GM19035 (cell line): ENCODE results near the gene TBCCD1.
"Not testable (repeated sequence)": the region's sequence is repeated elsewhere in the genome, so short reads cannot be mapped to it uniquely, and the experiment has no call there.

Experiments used
- ATAC-seq: cut with Tn5 transposase; IDR thresholded peaks from one replicate; pipeline ENCODE4 v1.9.1; 2021; ENCODE audit not compliant: unreplicated experiment

The TBCCD1 gene

GRCh38 chr3:186552408-186553031 is 14.6 kb downstream of the TBCCD1 start:
- no peak for ATAC-seq

GRCh38 chr3:186551387-186551786 is 15.8 kb downstream of the TBCCD1 start:
- ATAC-seq: no peak

- no peak for ATAC-seq
These were observed 17.6 kb downstream of the TBCCD1 start for GRCh38 chr3:186549497-186549896.

- no peak for ATAC-seq
These were observed 22.9 kb downstream of the TBCCD1 start, which contains the start of gene CRYGS for GRCh38 chr3:186544281-186544680. CRYGS (minus strand) TSS chr3:186544380; CDS start chr3:186544326, 54 bp downstream.

GRCh38 chr3:186540835-186541226 is 26.3 kb downstream of the TBCCD1 start:
- no peak for ATAC-seq

- ATAC-seq: peak; percentile 63
These were observed 26.8 kb downstream of the TBCCD1 start for GRCh38 chr3:186540221-186540834.

GRCh38 chr3:186538779-186539178 is 28.4 kb downstream of the TBCCD1 start:
- no peak for ATAC-seq

GRCh38 chr3:186536883-186537844 is 30.0 kb downstream of the TBCCD1 start:
- no peak for ATAC-seq

GRCh38 chr3:186534113-186534669 is 32.9 kb downstream of the TBCCD1 start:
- ATAC-seq: peak; percentile 90

- ATAC-seq: peak; percentile 40
These were observed 34.5 kb downstream of the TBCCD1 start for GRCh38 chr3:186532598-186533072.

GRCh38 chr3:186531694-186532093 is 35.4 kb downstream of the TBCCD1 start:
- ATAC-seq: not testable (repeated sequence)

GRCh38 chr3:186530415-186530814 is 36.7 kb downstream of the TBCCD1 start:
- ATAC-seq: no peak

- ATAC-seq: no peak
These were observed 37.7 kb downstream of the TBCCD1 start for GRCh38 chr3:186529201-186529999.

- no peak for ATAC-seq
These were observed 40.9 kb downstream of the TBCCD1 start for GRCh38 chr3:186526256-186526606.

- ATAC-seq: no peak
These were observed 41.5 kb downstream of the TBCCD1 start for GRCh38 chr3:186525369-186526255.

- no peak for ATAC-seq
These were observed 42.5 kb downstream of the TBCCD1 start for GRCh38 chr3:186524616-186525015.

GRCh38 chr3:186523434-186523833 is 43.7 kb downstream of the TBCCD1 start:
- no peak for ATAC-seq

- ATAC-seq: no peak
These were observed 44.1 kb downstream of the TBCCD1 start for GRCh38 chr3:186523022-186523421.
